HG02981 (cell line): Measurements from ENCODE around the gene CHST10.
A peak's percentile ranks its signal among the peaks of the same experiment; 100 is the strongest.
"Not testable (repeated sequence)": the region's sequence is repeated elsewhere in the genome, so short reads cannot be mapped to it uniquely, and the experiment has no call there.

ENCODE experiments used
- ATAC-seq: cut with Tn5 transposase; IDR thresholded peaks from one replicate; pipeline ENCODE4 v1.9.1; 2021; ENCODE audit warnings: mild to moderate bottlenecking, moderate library complexity; ENCODE audit not compliant: unreplicated experiment

CHST10 gene, protein sequence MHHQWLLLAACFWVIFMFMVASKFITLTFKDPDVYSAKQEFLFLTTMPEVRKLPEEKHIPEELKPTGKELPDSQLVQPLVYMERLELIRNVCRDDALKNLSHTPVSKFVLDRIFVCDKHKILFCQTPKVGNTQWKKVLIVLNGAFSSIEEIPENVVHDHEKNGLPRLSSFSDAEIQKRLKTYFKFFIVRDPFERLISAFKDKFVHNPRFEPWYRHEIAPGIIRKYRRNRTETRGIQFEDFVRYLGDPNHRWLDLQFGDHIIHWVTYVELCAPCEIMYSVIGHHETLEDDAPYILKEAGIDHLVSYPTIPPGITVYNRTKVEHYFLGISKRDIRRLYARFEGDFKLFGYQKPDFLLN

DNA sequence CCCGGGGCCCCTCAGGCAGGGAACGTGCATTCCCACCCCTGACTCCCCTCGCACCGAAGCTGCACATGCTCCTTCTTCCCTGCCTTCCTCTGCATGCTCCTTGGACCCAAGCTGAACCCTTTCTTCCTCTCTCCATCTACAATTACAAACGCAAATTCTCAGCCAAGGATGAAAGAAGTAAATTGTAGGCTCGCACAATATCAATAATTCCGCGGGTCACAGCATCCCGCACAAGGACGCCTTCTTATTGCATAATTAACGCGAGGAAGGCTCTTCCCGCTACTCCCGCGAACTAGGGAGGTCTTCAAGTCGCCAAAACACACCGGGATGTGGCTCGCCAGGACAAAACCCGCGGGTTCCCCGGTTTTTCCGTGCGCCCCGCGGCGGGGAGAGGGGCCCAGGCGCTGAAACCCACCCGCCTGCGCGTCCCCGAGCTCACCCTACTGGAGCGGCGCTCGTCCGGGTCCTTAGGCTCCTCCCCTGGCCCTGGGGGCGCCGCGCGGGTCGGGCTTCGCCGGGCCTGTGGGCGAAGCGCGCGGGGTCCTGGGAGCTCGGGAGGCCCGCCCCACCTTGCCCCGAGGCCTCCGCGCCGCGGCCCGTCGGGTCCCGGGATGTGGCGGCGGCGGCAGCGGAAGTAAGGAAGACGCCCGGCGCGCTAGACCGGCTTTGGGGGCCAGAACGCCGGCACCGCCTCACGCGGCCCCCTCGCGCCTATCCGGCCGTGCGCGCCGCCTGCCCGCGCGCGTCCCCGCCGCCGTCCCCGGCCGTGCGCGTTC is at the start of gene CHST10:
Gene CHST10 (minus strand): TSS at position 734 of the 776 bp plus-strand sequence. CDS start 10,993 bp downstream, outside the sequence.
- peak; percentile 85 for ATAC-seq

DNA sequence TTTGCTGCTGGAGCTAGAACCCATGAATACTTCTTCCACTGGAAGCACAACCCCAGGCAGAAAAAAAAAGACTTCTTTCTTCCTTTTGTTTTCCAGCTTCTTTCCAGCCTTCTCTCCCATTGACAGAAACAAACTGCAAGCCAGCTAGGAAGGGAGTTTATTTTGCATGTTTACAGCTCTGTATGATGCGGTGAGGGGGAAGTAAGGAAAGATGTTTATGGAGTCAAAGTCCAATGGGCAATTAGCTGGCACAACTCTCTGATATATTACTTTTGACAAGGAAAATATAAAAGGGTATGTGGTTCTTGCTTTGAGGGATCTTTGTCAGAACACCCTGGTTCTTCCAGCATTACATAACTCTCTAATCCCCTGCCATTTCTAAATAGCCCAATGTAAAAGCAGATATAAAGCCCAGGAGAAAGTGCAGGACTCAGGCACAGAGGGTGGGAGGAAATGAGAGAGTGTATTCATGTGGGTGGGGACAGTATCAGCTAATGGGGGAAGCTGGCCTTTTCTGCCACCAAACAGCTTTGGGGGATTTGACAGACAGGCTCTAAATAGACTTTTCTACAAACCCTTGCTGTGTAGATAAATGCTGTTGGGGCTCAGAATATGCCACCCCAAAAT is 43.5 kb upstream of the CHST10 start:
- no peak for ATAC-seq

DNA sequence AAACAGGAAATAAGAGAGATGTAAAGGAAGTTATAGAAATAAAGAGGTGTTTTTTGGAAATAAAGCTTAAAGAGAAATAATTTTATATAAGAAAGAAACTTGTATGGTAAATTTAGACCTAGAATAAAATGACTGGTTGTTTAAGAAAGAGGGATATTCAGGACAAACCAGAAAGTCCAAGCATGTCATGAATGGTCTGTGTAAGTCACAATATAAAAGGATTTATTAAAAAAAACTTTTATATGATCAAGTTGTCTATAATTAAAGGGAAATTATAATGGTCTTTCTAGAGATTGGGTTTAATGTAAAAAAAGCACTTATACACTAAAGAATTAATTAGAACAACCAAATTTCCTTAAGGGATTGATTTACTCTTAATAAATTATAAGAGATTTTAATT is 38.9 kb upstream of the CHST10 start:
- not testable (repeated sequence) for ATAC-seq

DNA sequence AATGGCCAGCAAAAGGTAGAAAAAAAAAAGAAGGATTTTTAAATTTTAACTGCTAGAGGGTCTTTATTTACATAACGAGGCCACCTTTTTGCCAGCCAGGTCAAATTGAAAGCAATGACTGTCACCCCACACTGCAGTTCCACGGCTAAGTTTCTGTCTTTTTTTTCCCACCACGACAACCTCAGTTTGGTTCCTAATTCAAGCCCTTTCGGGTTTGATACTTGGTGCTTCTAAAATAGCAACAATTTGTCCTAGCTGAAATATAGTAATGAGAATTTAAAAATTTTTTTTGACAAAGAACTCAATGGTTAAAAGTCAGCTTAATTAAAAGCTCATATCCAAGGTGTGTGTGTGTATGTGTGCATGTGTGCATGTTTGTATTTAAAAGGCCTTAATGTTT is 36.4 kb upstream of the CHST10 start:
- ATAC-seq = no peak

DNA sequence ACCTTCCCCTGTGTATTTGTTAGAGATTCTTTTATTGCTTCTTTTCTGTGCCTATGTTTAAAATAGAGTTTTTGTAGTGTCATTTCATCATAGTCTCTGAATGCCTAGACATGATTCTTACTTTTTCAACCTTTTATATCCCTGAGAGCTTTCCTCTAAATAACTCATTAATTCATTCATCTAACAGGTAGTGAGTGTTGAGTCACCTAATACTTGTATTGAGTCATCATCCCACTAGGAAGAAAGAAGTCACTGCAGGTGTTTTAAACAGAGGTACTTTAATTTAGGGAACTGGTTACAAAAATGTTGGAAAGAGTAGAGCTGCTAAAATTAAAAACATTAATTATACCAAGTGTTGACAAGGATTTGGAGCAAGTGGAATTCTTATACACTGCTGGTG is 34.3 kb upstream of the CHST10 start:
- ATAC-seq = no peak

DNA sequence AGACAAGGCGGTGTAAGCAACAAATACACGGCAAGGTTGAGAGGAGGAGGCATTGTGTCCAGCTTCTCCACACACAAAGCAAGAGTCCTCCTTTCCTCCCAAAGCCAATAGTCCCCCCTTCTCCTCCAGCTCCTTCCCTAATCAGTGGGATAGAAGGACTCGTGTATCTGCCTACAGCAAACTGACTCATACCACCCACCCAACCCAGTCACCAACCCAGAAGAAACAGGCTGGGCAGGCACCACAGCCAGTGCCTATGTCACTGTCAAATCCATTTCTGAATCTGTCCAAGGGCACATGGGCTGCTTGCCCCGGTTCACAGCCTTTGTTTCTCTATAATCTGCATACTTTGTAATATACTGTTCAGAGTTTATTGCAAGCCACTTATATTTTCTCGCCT is 33.6 kb upstream of the CHST10 start:
- no peak for ATAC-seq

DNA sequence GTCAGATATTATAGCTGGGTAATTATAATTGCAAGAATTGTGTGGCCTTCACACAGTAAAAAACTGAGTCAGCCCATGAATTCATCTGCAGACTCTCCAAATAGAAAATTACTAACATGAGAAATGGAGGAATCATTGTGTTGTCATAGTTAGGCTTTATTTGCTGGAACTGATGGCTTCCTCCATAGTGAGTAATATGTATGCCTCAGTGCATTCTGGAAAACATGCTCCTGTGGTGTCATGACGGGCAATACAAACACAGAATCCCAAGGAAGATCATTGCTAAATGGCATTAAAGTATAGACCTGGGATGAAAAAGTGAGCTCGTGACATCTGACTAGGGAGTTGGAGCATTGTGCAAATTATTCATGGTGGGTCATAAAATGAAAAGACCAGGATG is 29.2 kb upstream of the CHST10 start:
- no peak for ATAC-seq

DNA sequence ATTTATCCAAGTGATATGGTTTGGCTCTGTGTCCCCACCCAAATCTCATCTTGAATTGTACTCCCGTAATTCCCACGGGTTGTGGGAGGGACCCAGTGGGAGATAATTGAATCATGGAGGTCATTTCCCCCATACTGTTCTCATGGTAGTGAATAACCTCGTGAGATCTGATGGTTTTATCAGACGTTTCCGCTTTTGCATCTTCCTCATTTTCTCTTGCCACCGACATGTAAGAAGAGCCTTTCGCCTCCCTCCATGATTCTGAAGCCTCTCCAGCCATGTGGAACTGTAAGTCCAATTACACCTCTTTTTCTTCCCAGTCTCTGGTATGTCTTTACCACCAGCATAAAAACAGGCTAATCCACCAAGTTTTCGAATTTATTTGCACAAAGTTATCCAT is 20.3 kb upstream of the CHST10 start:
- no peak for ATAC-seq

DNA sequence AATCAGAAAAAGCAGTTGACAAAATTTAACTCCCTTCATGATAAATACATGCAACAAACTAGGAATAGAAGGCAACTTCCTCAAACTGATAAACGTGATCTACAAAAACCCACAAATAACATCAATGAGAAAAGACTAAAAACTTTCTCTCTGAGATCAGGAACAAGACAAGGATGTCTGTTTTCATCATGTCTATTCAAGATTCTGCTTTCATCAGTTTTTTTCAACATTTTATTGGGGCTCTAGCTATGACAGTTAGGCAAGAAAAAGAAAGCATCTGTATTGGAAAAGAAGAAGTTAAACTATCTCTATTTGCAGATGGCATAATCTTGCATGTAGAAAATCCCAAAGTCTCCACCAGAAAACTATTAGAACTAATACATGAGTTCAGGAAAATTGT is 12.3 kb upstream of the CHST10 start:
- no peak for ATAC-seq

DNA sequence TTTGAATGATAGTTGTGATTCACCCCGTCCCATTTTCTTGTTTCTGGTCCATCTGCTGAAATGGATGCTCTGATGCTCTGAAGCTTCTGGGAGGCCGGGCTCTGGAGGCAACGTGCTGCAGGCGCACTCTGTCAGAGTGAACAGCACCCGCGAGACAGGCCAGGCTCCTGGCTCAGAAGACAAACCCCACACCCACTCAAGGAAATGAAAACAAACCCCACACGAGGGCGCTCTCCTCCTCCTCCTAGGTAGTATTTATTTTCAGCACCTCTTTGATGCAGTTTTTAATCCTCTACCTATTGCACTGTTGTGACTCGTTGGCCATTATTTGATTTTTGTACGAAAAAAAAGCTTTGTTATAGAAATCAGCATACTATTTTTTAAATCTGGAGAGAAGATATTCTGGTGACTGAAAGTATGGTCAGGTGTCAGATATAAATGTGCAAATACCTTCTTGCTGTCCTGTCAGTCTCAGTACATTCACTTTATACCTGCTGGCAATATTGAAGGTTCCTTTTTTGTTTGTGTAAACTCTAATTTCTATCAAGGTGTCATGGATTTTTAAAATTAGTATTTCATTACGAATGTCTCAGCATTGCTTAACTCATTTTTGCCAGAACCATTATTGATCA is 10.3 kb upstream of the CHST10 start:
- ATAC-seq = no peak

DNA sequence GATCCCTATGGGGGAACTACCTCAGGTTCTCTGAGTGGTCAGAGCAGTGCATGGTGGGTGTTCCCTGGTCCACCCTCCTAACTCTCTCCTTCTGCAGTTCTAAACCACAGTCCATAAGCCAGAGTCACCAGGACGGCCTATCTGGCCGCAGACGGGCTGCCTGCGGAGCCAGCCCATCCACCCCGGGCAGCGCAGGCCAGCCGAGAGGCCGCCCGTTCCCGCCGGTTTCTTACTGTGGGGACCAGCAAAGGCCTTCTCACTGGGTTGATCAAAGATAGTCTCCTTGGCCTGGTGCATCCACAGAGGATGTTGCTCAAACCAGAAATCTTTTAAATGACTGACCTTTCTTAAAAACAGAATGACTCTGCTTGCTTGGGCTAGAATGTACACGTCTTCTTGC is 9.6 kb upstream of the CHST10 start:
- no peak for ATAC-seq

DNA sequence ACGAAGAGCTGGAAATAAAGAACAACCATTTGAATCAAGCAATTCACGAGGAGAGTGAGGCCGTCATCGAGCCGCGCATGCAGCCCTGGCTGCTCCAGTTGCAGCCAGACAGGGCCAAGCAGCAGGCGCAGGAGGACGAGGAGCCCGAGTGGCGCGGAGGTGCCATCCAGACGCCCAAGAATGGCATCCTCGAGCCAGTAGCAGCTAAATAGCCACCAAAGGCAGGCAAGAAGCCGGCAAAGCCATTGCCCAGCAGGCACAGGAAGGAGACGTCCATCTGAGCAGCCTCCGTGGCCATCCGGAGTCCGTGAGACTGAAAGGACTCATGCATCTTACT is 8.9 kb upstream of the CHST10 start:
- ATAC-seq = no peak

DNA sequence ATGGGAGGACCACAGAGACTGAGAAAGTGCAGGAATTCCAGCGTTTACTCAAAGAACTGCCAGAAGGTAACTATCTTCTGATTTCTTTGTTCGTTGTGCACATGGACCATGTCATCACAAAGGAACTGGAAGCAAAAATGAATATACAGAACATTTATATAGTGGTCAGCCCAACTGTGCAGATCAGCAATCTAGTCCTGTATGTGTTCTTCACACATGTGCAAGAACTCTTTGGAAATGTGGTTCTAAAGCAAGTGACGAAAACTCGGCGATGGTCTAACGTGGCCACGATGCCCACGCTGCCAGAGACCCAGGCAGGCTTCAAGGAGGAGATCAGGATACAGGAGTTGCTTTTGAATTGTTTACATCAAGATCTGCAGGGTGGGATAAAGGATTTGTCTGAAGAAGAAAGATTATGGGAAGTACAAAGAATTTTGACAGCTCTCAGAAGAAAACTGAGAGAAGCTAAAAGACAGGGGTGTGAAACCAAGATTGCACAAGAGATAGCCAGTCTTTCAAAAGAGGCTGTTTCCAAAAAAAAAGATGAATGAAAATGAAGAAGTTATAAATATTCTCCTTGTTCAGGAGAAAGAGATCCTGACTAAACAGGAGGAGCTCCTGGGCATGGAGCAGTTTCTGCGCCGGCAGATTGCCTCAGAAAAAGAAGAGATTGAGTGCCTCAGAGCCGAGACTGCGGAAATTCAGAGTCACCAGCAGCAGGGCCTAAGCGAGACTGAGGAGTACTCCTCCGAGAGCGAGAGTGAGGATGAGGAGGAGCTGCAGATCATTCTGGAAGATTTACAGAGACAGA is 8.3 kb upstream of the CHST10 start:
- no peak for ATAC-seq

DNA sequence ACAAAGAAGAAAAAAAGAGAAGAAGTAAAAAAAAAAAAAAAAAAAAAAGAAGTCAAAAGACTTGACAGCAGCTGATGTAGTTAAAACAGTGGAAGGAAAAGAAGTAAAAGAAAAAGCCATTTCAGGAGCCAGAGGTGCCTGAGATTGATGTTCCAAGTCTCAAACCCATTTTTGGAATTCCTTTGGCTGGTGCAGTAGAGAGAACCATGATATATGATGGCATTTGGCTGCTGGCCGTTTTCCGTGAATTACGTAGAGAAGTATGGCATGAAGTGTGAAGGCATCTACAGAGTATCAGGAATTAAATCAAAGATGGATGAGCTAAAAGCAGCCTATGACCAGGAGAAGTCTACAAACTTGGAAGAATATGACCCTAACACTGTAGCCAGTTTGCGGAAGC is 7.6 kb upstream of the CHST10 start:
- no peak for ATAC-seq

DNA sequence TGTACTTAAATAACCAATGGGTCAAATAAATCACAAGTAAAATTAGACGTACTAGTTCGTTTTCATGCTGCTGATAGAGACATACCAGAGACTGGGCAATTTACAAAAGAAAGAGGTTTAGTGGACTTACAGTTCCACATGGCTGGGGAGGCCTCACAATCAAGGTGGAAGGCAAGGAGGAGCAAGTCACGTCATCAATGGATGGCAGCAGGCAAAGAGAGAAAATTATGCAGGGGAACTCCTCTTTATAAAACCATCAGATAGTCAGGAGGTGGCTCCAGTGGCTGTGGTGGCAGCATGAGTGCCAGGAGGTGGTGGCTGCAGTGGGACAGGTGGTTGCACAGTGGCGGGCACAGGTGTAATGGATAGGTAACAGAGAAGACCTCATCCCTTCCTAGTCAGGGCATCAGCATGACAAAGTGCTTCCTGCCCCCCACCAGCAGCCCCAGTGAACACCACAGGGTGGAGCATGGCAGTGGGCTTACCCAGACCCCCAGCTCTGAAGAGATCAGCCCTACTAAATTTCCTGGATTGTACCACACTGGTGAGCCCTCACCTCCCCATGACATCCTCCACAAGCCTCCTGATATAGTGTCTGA is 6.9 kb upstream of the CHST10 start:
- no peak for ATAC-seq

DNA sequence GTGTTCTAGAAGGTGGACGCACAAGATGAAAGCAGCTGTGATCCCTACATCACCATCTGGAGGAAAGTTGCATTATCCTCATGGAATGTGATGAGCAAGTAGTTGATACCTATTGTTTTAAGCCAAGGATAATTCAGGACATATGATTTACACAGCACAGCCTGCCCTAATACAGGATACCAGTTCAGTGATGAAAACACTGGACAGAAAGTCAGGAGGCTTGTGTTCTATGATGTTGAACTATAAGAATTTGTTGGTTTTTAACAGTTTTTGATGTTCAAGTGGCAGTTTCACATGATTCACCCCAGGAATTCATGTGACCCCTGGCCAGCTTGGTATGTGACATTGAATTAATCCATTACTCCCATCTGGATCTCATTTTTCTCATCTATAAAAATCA is 6.2 kb upstream of the CHST10 start:
- ATAC-seq = no peak

DNA sequence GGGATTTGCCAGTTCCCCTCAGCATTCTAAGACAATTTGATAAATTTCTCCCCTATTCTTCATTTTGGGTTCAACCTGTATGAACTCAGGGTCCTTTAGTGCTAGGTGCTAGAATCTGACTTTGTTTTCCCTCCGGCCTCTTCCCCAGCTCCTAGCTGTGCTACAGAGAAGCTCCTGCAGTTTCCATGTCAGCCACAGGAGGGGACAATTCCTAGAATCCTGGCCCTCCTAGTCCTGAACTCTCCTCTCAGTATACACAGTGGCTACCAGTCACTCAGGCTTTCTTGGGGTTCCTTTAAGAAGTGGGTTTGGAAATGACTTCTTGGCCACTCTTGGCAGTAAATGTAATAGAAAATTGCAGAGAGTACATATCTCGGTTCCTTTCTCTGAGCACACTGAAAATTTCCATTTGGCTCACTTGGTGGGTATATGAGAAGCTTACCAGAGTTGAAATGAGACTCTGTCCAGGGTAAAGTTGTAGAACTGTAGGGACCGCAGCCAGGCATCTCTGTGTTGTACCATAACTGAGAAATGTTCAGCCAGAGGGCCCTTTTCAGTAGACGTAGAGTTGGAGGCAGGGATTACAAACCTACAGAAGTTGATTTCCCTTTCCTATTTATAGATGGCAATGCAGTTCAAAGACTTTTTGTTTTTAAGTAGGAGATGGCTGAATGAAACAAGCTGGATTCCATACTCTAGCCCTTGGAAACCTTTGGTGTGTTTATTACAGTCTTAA is 5.0 kb upstream of the CHST10 start:
- no peak for ATAC-seq

DNA sequence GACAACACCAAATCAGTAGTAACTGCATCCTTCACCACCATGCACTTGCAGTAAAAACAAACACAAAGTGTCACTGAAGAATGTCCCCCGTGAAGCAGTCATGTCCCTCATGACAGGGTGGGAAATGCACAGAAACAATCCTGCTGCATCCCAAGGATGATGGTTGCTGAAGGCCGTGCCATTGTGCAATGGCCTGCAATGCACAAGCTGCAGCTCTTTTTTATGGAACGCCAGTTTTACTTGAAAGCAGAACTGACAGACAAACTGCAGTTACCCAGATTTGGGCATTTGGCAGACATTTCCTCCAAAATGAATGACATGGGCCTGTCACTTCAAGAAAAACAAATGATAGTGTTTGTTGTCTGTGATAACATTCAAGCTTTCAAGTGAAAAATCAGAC is 2.4 kb upstream of the CHST10 start:
- no peak for ATAC-seq

DNA sequence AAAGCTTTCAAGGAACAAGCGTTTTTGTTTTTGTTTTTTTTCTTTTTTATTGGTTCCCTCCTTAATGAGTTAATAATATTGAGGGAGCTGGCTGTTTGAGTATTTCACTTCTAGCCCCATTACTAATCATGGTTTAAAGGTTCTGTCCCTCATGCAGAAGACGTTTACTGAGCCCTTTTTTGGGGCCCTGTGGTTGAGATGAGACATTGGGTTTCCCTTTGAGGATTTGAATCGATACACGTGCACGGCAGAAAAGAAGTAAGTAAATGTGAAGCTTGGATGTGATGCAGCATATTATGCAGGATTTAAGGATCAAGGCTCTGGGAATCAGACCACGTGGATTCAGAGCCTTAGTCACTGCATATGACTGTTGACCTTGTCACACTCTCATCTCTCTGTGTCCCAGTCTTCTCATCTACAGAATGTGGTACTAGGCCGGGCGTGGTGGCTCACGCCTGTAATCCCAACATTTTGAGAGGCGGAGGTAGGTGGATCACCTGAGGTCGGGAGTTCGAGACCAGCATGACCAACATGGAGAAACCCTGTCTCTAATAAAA is 1.0 kb upstream of the CHST10 start:
- ATAC-seq = no peak
